GM12878 (cell line): ENCODE results near the gene GGT5. TPM values are rescaled to one million over a fixed set of nuclear protein-coding genes. Genes with fewer than 3 reads are reported as not detected.

Experiments used
- ATAC-seq: fragments of 200-7000 bp; cut with Tn5 transposase; 3 replicates; pipeline ENCODE4 v1.9.1; 2020; ENCODE audit warnings: mild to moderate bottlenecking, moderate library complexity
- BruUV-seq: library from RNA; stranded (reverse); fragments of 400-500 nt; replicated peaks from 2 replicates; lab custom pipeline; 2021; lab: Mats Ljungman, UMichigan
- CTCF ChIA-PET: fragments of 300-600 bp; sonication (Branson Sonifier 250); formaldehyde crosslinking; extraction: SDS; loops from one replicate; lab custom pipeline; 2021; ENCODE audit warnings: inconsistent platforms; lab: Yijun Ruan, JAX
- POLR2A ChIA-PET: fragments of 350-600 bp; formaldehyde crosslinking; extraction: SDS; loops from one replicate; lab custom pipeline; 2021; ENCODE audit warnings: inconsistent platforms; lab: Charles Lee
- RAD21 ChIA-PET: fragments of 300-600 bp; sonication (Branson Sonifier 250); formaldehyde crosslinking; loops from one replicate; lab custom pipeline; 2023; ENCODE audit warnings: antibody characterized with exemption; ENCODE audit not compliant: unreplicated experiment; lab: Charles Lee
- SMC1A ChIA-PET: fragments of 300-600 bp; sonication (Branson Sonifier 250); formaldehyde crosslinking; loops from one replicate; lab custom pipeline; 2023; ENCODE audit not compliant: unreplicated experiment, uncharacterized antibody; lab: Charles Lee
- DNase-seq: peaks from one replicate; pipeline ENCODE4 v3.0.0-alpha.2; 2011; ENCODE audit warnings: low read depth, low spot score
- FAIRE-seq: peaks from 3 replicates; lab custom pipeline; 2011; peaks lifted over from hg19 to GRCh38; lab: Jason Lieb, UNC
- H2AFZ ChIP-seq: 2 replicates; pipeline ENCODE4 v1.6.0; 2011; ENCODE audit warnings: low read depth, low read length, control low read depth; ENCODE audit not compliant: control insufficient read depth
- H3K27ac ChIP-seq: 2 replicates; pipeline ENCODE4 v1.5.1; 2011; ENCODE audit warnings: control low read depth; ENCODE audit not compliant: control insufficient read depth, insufficient read depth
- H3K27me3 ChIP-seq, 2 experiments: replicated peaks in 1 of 2; 2 replicates each; pipeline versions ENCODE4 v1.6.0 to v1.6.1; 2011; ENCODE audit warnings: low read length in 1 of 2; ENCODE audit not compliant: control insufficient read depth in 2 of 2, insufficient read depth in 2 of 2
- H3K36me3 ChIP-seq, 2 experiments: 2 replicates each; pipeline ENCODE4 v1.5.1; 2011; ENCODE audit warnings: low read length in 1 of 2; ENCODE audit not compliant: control insufficient read depth in 2 of 2, insufficient read depth in 2 of 2
- H3K4me1 ChIP-seq: 2 replicates; pipeline ENCODE4 v1.6.1; 2011; ENCODE audit warnings: mild to moderate bottlenecking, low read length, moderate library complexity, mixed read lengths; ENCODE audit not compliant: control insufficient read depth, insufficient read depth
- H3K4me2 ChIP-seq: 2 replicates; pipeline ENCODE4 v1.6.0; 2011; ENCODE audit warnings: control low read depth; ENCODE audit not compliant: control insufficient read depth, insufficient read depth
- H3K4me3 ChIP-seq: fragments of 200-600 bp; sonication (generic); 2 replicates; pipeline ENCODE4 v1.5.1; 2016
- H3K79me2 ChIP-seq: 2 replicates; pipeline ENCODE4 v1.6.0; 2011; ENCODE audit warnings: low read length; ENCODE audit not compliant: control insufficient read depth, insufficient read depth
- H3K9ac ChIP-seq: 2 replicates; pipeline ENCODE4 v1.8.0; 2011; ENCODE audit warnings: low read length, control low read depth, mixed read lengths; ENCODE audit not compliant: control insufficient read depth, insufficient read depth
- H3K9me3 ChIP-seq: replicated peaks from 3 replicates; pipeline ENCODE4 v1.5.1; 2011; ENCODE audit warnings: mild to moderate bottlenecking, low read length; ENCODE audit not compliant: control insufficient read depth, insufficient read depth
- H4K20me1 ChIP-seq: 2 replicates; pipeline ENCODE4 v1.6.0; 2011; ENCODE audit not compliant: control insufficient read depth, insufficient read depth
- ASH2L ChIP-seq: fragments of 300-600, 200-600 bp; sonication (generic); IDR thresholded peaks from 2 replicates; pipeline ENCODE4 v1.6.1; 2017; ENCODE audit warnings: low read depth, mild to moderate bottlenecking, borderline replicate concordance
- BACH1 ChIP-seq: fragments of 450-650 bp; IDR thresholded peaks from 2 replicates; pipeline ENCODE4 v1.6.1; 2017; ENCODE audit warnings: mild to moderate bottlenecking, borderline replicate concordance
- CBFB ChIP-seq: IDR thresholded peaks from 2 replicates; pipeline ENCODE4 v1.6.1; 2016; ENCODE audit warnings: antibody characterized with exemption, low read depth
- CTCF ChIP-seq, 3 experiments: IDR thresholded peaks in 2 of 3; conservative IDR thresholded peaks in 1 of 3; 2 replicates each; pipeline ENCODE4 v1.5.1; 2011; ENCODE audit warnings: low read depth in 3 of 3, low read length in 3 of 3, mild to moderate bottlenecking in 3 of 3, control low read depth in 2 of 3, moderate library complexity in 2 of 3, inconsistent platforms in 1 of 3, mixed read lengths in 1 of 3; ENCODE audit not compliant: control insufficient read depth in 2 of 3, insufficient read depth in 1 of 3; ENCODE audit errors: extremely low read depth in 1 of 3
- ESRRA ChIP-seq: IDR thresholded peaks from 2 replicates; pipeline ENCODE4 v1.6.1; 2012; ENCODE audit warnings: mild to moderate bottlenecking, low read length, improper control_type of control experiment
- GATAD2B ChIP-seq: fragments of 450-650 bp; conservative IDR thresholded peaks from 2 replicates; pipeline ENCODE4 v1.6.1; 2017; ENCODE audit warnings: low read depth, mild to moderate bottlenecking, moderate library complexity
- HCFC1 ChIP-seq: fragments of 150-350 bp; IDR thresholded peaks from 2 replicates; pipeline ENCODE4 v1.6.1; 2014; ENCODE audit warnings: low read length
- LARP7 ChIP-seq: fragments of 450-650 bp; IDR thresholded peaks from 2 replicates; pipeline ENCODE4 v1.6.1; 2017; ENCODE audit warnings: mild to moderate bottlenecking
- POLR2A ChIP-seq: IDR thresholded peaks from 2 replicates; pipeline ENCODE4 v1.6.1; 2011; ENCODE audit warnings: low read depth, mild to moderate bottlenecking, low read length
- RFX5 ChIP-seq: IDR thresholded peaks from 2 replicates; pipeline ENCODE4 v1.6.1; 2011; ENCODE audit warnings: low read depth, low read length, improper control_type of control experiment
- SREBF1 ChIP-seq: IDR thresholded peaks from 2 replicates; pipeline ENCODE4 v1.6.1; 2012; ENCODE audit warnings: mild to moderate bottlenecking, low read length
- TCF3 ChIP-seq: IDR thresholded peaks from 2 replicates; pipeline ENCODE4 v1.6.1; 2012; ENCODE audit warnings: low read depth, mild to moderate bottlenecking, low read length, borderline replicate concordance; ENCODE audit not compliant: insufficient read depth
- ZBTB33 ChIP-seq: fragments of 450-650 bp; IDR thresholded peaks from 2 replicates; pipeline ENCODE4 v1.6.1; 2017; ENCODE audit warnings: mild to moderate bottlenecking
- ZSCAN29 ChIP-seq: fragments of 450-650 bp; IDR thresholded peaks from 2 replicates; pipeline ENCODE4 v1.6.1; 2017; ENCODE audit warnings: mild to moderate bottlenecking, moderate library complexity
- WGBS: methylation state at CpG from one replicate; pipeline ENCODE4 v1.1.6; 2016; ENCODE audit warnings: low lambda C conversion rate; ENCODE audit not compliant: insufficient replicate concordance, insufficient coverage; ENCODE audit errors: missing lambda C conversion rate; 5-methylcytosine and 5-hydroxymethylcytosine counted together
- in situ Hi-C: fragments of 300-500 bp; cut with MboI; formaldehyde crosslinking; loops from 9 replicates; pipeline ENCODE4 v1.14.3; 2018; ENCODE audit warnings: mixed read lengths
- intact Hi-C: fragments of 100-400 bp; cut with micrococcal nuclease; formaldehyde crosslinking; loops from one replicate; pipeline ENCODE4 v1.14.2; 2022; ENCODE audit not compliant: unreplicated experiment
- polyA plus RNA-seq, 11 experiments: library from polyadenylated mRNA; depleted of rRNA in 4 of 11; unstranded in 6 of 11; stranded (reverse) in 5 of 11; fragments of >200 nt; fragmentation: Nextera tagmentation in 4 of 11; fragmentation: Illumina TruSeq in 1 of 11; extraction: Ambion mirVana in 4 of 11; extraction: Trizol in 1 of 11; gene quantifications; 1 replicate in 1 of 11; 2 replicates in 10 of 11; pipeline versions ENCODE4 v1.2.1 to v1.2.3, GENCODE V29; 2011 to 2016; ENCODE audit warnings: inconsistent platforms in 2 of 11, missing spikeins in 2 of 11, low read depth in 1 of 11
- total RNA-seq, 4 experiments: library from RNA; depleted of rRNA in 3 of 4; stranded (reverse); fragments of >200 nt in 3 of 4; fragmentation: Illumina TruSeq in 1 of 4; extraction: Trizol in 1 of 4; gene quantifications; 2 replicates each; pipeline versions ENCODE4 v1.2.1 to v1.2.3, GENCODE V29; 2013 to 2021
- TF ChIP-seq, protein P1 (sequence below): fragments of 450-650 bp; formaldehyde crosslinking; IDR thresholded peaks from 2 replicates; pipeline ENCODE4 v1.4.0; 2022; ENCODE audit warnings: mild to moderate bottlenecking, moderate library complexity

Gene GGT5
- total and polyA plus RNA-seq, 10 of the 15 experiments (the other 5 are each of a cell fraction or from before 2014, with no cell fraction given) = 0.34 TPM; not detected in 9

DNA sequence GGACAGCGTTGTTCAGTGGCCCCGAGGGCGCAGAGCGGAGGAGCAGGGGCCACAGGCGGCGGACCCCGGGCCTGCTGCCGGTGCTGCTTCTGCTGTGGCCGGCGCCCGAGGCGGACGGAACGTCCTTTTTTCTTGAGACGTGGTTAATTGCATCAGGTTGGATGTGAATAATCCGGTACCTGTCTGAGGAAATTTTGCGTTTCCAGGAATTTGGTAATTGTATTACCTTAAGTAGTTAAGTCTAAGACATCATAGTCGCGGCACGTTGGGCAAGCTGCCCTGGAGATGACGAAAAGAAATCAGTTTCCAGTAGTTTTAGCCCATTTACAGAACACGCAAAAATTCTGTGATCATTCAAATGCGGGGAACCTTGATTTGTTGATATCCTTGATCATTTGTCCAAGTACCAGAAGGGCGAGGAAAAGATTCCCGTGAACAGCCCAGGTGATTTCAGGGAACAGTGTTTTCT lies 26.5 kb upstream of the GGT5 start (continued):
- TF ChIP-seq, protein P1, sequence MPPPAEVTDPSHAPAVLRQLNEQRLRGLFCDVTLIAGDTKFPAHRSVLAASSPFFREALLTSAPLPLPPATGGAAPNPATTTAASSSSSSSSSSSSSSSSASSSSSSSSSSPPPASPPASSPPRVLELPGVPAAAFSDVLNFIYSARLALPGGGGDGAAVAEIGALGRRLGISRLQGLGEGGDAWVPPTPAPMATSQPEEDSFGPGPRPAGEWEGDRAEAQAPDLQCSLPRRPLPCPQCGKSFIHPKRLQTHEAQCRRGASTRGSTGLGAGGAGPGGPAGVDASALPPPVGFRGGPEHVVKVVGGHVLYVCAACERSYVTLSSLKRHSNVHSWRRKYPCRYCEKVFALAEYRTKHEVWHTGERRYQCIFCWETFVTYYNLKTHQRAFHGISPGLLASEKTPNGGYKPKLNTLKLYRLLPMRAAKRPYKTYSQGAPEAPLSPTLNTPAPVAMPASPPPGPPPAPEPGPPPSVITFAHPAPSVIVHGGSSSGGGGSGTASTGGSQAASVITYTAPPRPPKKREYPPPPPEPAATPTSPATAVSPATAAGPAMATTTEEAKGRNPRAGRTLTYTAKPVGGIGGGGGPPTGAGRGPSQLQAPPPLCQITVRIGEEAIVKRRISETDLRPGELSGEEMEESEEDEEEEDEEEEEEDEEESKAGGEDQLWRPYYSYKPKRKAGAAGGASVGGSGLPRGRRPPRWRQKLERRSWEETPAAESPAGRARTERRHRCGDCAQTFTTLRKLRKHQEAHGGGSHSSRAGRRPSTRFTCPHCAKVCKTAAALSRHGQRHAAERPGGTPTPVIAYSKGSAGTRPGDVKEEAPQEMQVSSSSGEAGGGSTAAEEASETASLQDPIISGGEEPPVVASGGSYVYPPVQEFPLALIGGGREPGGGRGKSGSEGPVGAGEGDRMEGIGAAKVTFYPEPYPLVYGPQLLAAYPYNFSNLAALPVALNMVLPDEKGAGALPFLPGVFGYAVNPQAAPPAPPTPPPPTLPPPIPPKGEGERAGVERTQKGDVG (CRISPR knock-in tag) = no peak

DNA sequence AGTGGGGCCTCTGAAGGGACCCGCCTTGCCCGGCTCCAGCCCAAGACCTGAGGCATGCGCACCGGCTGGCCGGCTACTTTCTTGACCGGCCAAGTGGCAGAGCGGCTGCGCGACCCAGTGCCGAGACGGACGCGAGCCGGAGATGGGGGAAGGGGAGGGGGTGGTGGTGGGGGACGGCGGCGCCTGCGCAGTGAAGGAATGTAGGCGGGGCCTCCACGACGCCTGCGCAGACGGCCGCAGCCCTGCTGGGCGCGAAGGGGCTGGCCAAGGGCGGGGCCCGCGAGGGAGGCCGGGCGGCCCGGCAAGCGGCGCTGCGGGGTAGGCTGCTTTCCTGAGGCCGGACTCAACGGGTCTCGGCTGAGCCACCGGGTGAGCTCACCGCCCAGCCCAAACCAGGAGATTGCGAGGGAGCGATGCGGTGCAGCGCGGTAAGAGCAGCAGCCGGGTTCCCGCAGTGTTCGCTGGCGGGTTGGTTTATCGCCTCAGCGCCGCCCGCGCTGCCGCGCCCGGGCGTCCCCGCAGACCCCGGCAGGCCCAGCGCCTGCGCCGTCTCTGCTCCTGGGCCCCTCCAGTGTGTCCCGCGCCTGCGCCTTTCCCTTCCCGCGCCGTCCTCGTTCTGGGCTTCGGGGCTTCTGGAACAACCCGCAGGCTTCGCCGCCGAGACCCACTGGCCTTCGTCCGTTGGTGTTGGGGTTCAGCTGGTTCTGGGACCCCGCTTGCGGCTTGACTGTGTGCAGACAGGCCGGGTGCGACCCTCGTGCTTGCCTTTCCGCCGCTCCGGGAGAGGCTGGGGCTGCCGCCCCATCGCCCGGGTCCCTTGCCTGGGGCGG lies 25.9 kb upstream of the GGT5 start, which contains the start of gene SPECC1L:
TSS of gene SPECC1L (plus strand) at position 276 of the 830 bp plus-strand sequence. CDS start 31,401 bp downstream, outside the sequence.
- H4K20me1 ChIP-seq = no peaks in the 10 kb centered on the region; the same call in 1 of the 2 replicates
- under 1% methylated on average over 86 of the region's 89 CpGs for WGBS
- no TSS peak for BruUV-seq
- no peaks in the 10 kb centered on the region for H3K9me3 ChIP-seq
- CTCF ChIA-PET = no interaction called here
- no peaks in the 10 kb centered on the region for H3K36me3 ChIP-seq
- peaks cover 45% of the 10 kb centered on the region for H3K79me2 ChIP-seq
- FAIRE-seq (no peak), DNase-seq (peak; percentile 71), ATAC-seq (peak; percentile 89)
- H3K4me3 ChIP-seq = peak within 1 kb of the TSS; percentile 94
- RAD21 ChIA-PET = interaction anchor here (1.4 kb wide), 1 partner anchor 252 kb away, joined by 3 read pairs; no protein-coding TSS in a partner anchor
- intact Hi-C loops (no loop called here), in situ Hi-C loops (no loop called here)
- H3K27ac ChIP-seq = peak within 1 kb of the TSS; percentile 78
- H3K9ac ChIP-seq = peak within 1 kb of the TSS; percentile 78
- SMC1A ChIA-PET = interaction anchor here (1.0 to 1.7 kb wide), 2 partner anchors 20 to 132 kb away, joined by 3 to 4 read pairs; no protein-coding TSS in a partner anchor
- peak within 1 kb of the TSS; percentile 77 for H3K4me2 ChIP-seq
- H3K27me3 ChIP-seq = no peaks in the 10 kb centered on the region
- peak within 1 kb of the TSS; percentile 87 for H2AFZ ChIP-seq
- peaks cover 16% of the 10 kb centered on the region for H3K4me1 ChIP-seq
- POLR2A ChIA-PET = no interaction called here
- TF ChIP-seq LARP7 = peak; percentile 91
- TF ChIP-seq TCF3 = 0 out of 2 replicates have a peak, but pooled peaks have one; percentile 9
- peak in 1 of 3 experiments; percentile 19; a peak in 1 of 6 replicates for TF ChIP-seq CTCF (IDR thresholded peaks at IDR 0.05 in 2 of 3, conservative IDR thresholded peaks at IDR 0.05 in 1 of 3; ENCODE audit: control insufficient read depth in 2 of 3, extremely low read depth in 1 of 3, insufficient read depth in 1 of 3, low read depth in 3 of 3, low read length in 3 of 3)
- TF ChIP-seq ZBTB33 = no peak
- no peak for TF ChIP-seq ZSCAN29
- no peak for TF ChIP-seq ASH2L
- peak; percentile 97 for TF ChIP-seq GATAD2B
- TF ChIP-seq BACH1 = peak; percentile 88
- no peak for TF ChIP-seq ESRRA
- TF ChIP-seq CBFB = no peak
- TF ChIP-seq SREBF1 = no peak
- peak; percentile 96 for TF ChIP-seq POLR2A
- TF ChIP-seq RFX5 = no peak
- TF ChIP-seq HCFC1 = peak; percentile 14; the same call in 1 of the 2 replicates
